ENCODE results near the gene SLC10A7. TPM values are rescaled to one million over a fixed set of nuclear protein-coding genes. Genes with fewer than 3 reads are reported as not detected.

SLC10A7 gene
- total RNA-seq, 5 donors from 2014 or later (not counting 1 experiment from before 2014, with no cell fraction given): 11.9 to 21.8 (median 16.1) TPM

- H3K4me1 Mint-ChIP-seq: peaks cover 7 to 18% (median 13%) of the 10 kb centered on the region in 3 donors
- H3K27ac ChIP-seq (ENCODE audit: low read length): no peak overlapping the region
- no peak overlapping the region for H3K4me3 ChIP-seq (ENCODE audit: control insufficient read depth in 1 of 2, extremely low read depth in 1 of 2, low read length in 1 of 2)
- DNase-seq: no peak
- H3K27ac Mint-ChIP-seq: no peak overlapping the region
- CTCF ChIA-PET: no interaction called here
- no peaks in the 10 kb centered on the region for H3K4me1 ChIP-seq (ENCODE audit: control insufficient read depth in 1 of 2, extremely low read depth in 1 of 2, insufficient read depth in 2 of 2, low read length in 2 of 2)
- WGBS (ENCODE audit: insufficient coverage): no CpG with 5 or more reads among the region's 2 CpGs
- no peaks in the 10 kb centered on the region for H3K27me3 ChIP-seq (replicated peaks in 1 of 2; ENCODE audit: control insufficient read depth in 2 of 2, extremely low read depth in 1 of 2, insufficient read depth in 2 of 2, low read length in 1 of 2)
- POLR2A ChIA-PET: no interaction called here
- H3K36me3 Mint-ChIP-seq: peaks cover 35% of the 10 kb centered on the region
- H3K36me3 ChIP-seq (ENCODE audit: control insufficient read depth in 2 of 2, extremely low read depth in 1 of 2, insufficient read depth in 1 of 2, low read length in 1 of 2): peaks cover 0 to 8% of the 10 kb centered on the region in 2 donors
- no peak overlapping the region for H3K4me3 Mint-ChIP-seq
- no peaks in the 10 kb centered on the region for H3K27me3 Mint-ChIP-seq
- H3K9me3 ChIP-seq: no peaks in the 10 kb centered on the region
- H3K9me3 Mint-ChIP-seq: peaks cover 5 to 10% (median 6%) of the 10 kb centered on the region in 3 donors
- no peak for ATAC-seq (replicated peaks in 1 of 4)
These were observed 44.7 kb downstream of the SLC10A7 start for GRCh38 chr4:146477054-146477453.

- WGBS (ENCODE audit: insufficient coverage): no CpG with 5 or more reads among the region's 1 CpG
- Histone ChIP-seq H3K4me1 (ENCODE audit: control insufficient read depth in 1 of 2, extremely low read depth in 1 of 2, insufficient read depth in 2 of 2, low read length in 2 of 2) (no peaks in the 10 kb centered on the region), H3K36me3 (ENCODE audit: control insufficient read depth in 2 of 2, extremely low read depth in 1 of 2, insufficient read depth in 1 of 2, low read length in 1 of 2) (no peaks in the 10 kb centered on the region), H3K27me3 (replicated peaks in 1 of 2; ENCODE audit: control insufficient read depth in 2 of 2, extremely low read depth in 1 of 2, insufficient read depth in 2 of 2, low read length in 1 of 2) (no peaks in the 10 kb centered on the region), H3K9me3 (no peaks in the 10 kb centered on the region), H3K4me3 (ENCODE audit: control insufficient read depth in 1 of 2, extremely low read depth in 1 of 2, low read length in 1 of 2) (no peak overlapping the region), H3K27ac (ENCODE audit: low read length) (no peak overlapping the region)
- no peak for ATAC-seq (replicated peaks in 1 of 4)
- Mint-ChIP-seq H3K4me1 (peaks cover 0 to 10% (median 0%) of the 10 kb centered on the region in 3 donors), H3K36me3 (peaks cover 25% of the 10 kb centered on the region), H3K27me3 (no peaks in the 10 kb centered on the region), H3K9me3 (no peaks in the 10 kb centered on the region), H3K4me3 (no peak overlapping the region), H3K27ac (no peak overlapping the region)
- POLR2A ChIA-PET: no interaction called here
- CTCF ChIA-PET: interaction anchor here (0.6 to 0.7 kb wide), 4 partner anchors 10 to 1598 kb away, joined by 3 to 5 read pairs (median 4); no protein-coding TSS in a partner anchor
- DNase-seq: no peak
These were observed 49.3 kb downstream of the SLC10A7 start for GRCh38 chr4:146472404-146472803.

GRCh38 chr4:146470604-146471003 is 51.1 kb downstream of the SLC10A7 start:
- Histone ChIP-seq H3K4me1 (ENCODE audit: control insufficient read depth in 1 of 2, extremely low read depth in 1 of 2, insufficient read depth in 2 of 2, low read length in 2 of 2) (no peaks in the 10 kb centered on the region), H3K9me3 (no peaks in the 10 kb centered on the region), H3K27me3 (replicated peaks in 1 of 2; ENCODE audit: control insufficient read depth in 2 of 2, extremely low read depth in 1 of 2, insufficient read depth in 2 of 2, low read length in 1 of 2) (no peaks in the 10 kb centered on the region), H3K4me3 (ENCODE audit: control insufficient read depth in 1 of 2, extremely low read depth in 1 of 2, low read length in 1 of 2) (no peak overlapping the region), H3K36me3 (ENCODE audit: control insufficient read depth in 2 of 2, extremely low read depth in 1 of 2, insufficient read depth in 1 of 2, low read length in 1 of 2) (no peaks in the 10 kb centered on the region), H3K27ac (ENCODE audit: low read length) (no peak overlapping the region)
- H3K4me1 Mint-ChIP-seq: peaks cover 3 to 6% (median 3%) of the 10 kb centered on the region in 3 donors
- CTCF ChIA-PET: no interaction called here
- no peak overlapping the region for H3K4me3 Mint-ChIP-seq
- DNase-seq (no peak), ATAC-seq (replicated peaks in 1 of 4) (no peak)
- H3K36me3 Mint-ChIP-seq: peaks cover 16% of the 10 kb centered on the region
- POLR2A ChIA-PET: no interaction called here
- H3K9me3 Mint-ChIP-seq: no peaks in the 10 kb centered on the region
- no peak overlapping the region for H3K27ac Mint-ChIP-seq
- H3K27me3 Mint-ChIP-seq: no peaks in the 10 kb centered on the region

- WGBS (ENCODE audit: insufficient coverage): no CpG with 5 or more reads among the region's 1 CpG
- no peaks in the 10 kb centered on the region for H3K27me3 Mint-ChIP-seq
- ATAC-seq (replicated peaks in 1 of 4): no peak
- no peak overlapping the region for H3K4me3 Mint-ChIP-seq
- H3K9me3 Mint-ChIP-seq: no peaks in the 10 kb centered on the region
- Histone ChIP-seq H3K27me3 (replicated peaks in 1 of 2; ENCODE audit: control insufficient read depth in 2 of 2, extremely low read depth in 1 of 2, insufficient read depth in 2 of 2, low read length in 1 of 2) (no peaks in the 10 kb centered on the region), H3K27ac (ENCODE audit: low read length) (no peak overlapping the region), H3K9me3 (no peaks in the 10 kb centered on the region), H3K4me3 (ENCODE audit: control insufficient read depth in 1 of 2, extremely low read depth in 1 of 2, low read length in 1 of 2) (no peak overlapping the region), H3K36me3 (ENCODE audit: control insufficient read depth in 2 of 2, extremely low read depth in 1 of 2, insufficient read depth in 1 of 2, low read length in 1 of 2) (no peaks in the 10 kb centered on the region), H3K4me1 (ENCODE audit: control insufficient read depth in 1 of 2, extremely low read depth in 1 of 2, insufficient read depth in 2 of 2, low read length in 2 of 2) (no peaks in the 10 kb centered on the region)
- peaks cover 3 to 6% (median 5%) of the 10 kb centered on the region in 3 donors for H3K4me1 Mint-ChIP-seq
- no peak for DNase-seq
- POLR2A ChIA-PET: no interaction called here
- H3K27ac Mint-ChIP-seq: no peak overlapping the region
- peaks cover 16% of the 10 kb centered on the region for H3K36me3 Mint-ChIP-seq
- CTCF ChIA-PET: interaction anchor here in 1 of 2 donors (0.7 kb wide), 1 partner anchor 215 kb away, joined by 3 read pairs; no protein-coding TSS in a partner anchor
These were observed 52.7 kb downstream of the SLC10A7 start for GRCh38 chr4:146469022-146469421.

- POLR2A ChIA-PET: no interaction called here
- H3K36me3 ChIP-seq (ENCODE audit: control insufficient read depth in 2 of 2, extremely low read depth in 1 of 2, insufficient read depth in 1 of 2, low read length in 1 of 2): no peaks in the 10 kb centered on the region
These were observed 56.1 kb downstream of the SLC10A7 start for GRCh38 chr4:146465628-146466027.

GRCh38 chr4:146462251-146462650 is 59.5 kb downstream of the SLC10A7 start:
- H3K36me3 Mint-ChIP-seq: peaks cover 18% of the 10 kb centered on the region
- Histone ChIP-seq H3K27me3 (replicated peaks in 1 of 2; ENCODE audit: control insufficient read depth in 2 of 2, extremely low read depth in 1 of 2, insufficient read depth in 2 of 2, low read length in 1 of 2) (no peaks in the 10 kb centered on the region), H3K27ac (ENCODE audit: low read length) (no peak overlapping the region), H3K4me1 (ENCODE audit: control insufficient read depth in 1 of 2, extremely low read depth in 1 of 2, insufficient read depth in 2 of 2, low read length in 2 of 2) (peaks cover 0 to 4% of the 10 kb centered on the region in 2 experiments), H3K9me3 (no peaks in the 10 kb centered on the region), H3K36me3 (ENCODE audit: control insufficient read depth in 2 of 2, extremely low read depth in 1 of 2, insufficient read depth in 1 of 2, low read length in 1 of 2) (no peaks in the 10 kb centered on the region), H3K4me3 (ENCODE audit: control insufficient read depth in 1 of 2, extremely low read depth in 1 of 2, low read length in 1 of 2) (no peak overlapping the region)
- ATAC-seq (replicated peaks in 1 of 4) (no peak), DNase-seq (no peak)
- CTCF ChIA-PET: interaction anchor here in 1 of 2 donors (0.6 to 0.9 kb wide), 2 partner anchors 21 to 33 kb away, joined by 3 to 4 read pairs; no protein-coding TSS in a partner anchor
- H3K9me3 Mint-ChIP-seq: peaks cover 0 to 4% (median 0%) of the 10 kb centered on the region in 3 donors
- no peak overlapping the region for H3K4me3 Mint-ChIP-seq
- H3K4me1 Mint-ChIP-seq: peaks cover 28 to 29% (median 29%) of the 10 kb centered on the region in 3 donors
- POLR2A ChIA-PET: interaction anchor here in 1 of 2 donors (0.7 kb wide), 1 partner anchor 15 kb away, joined by 3 read pairs; no protein-coding TSS in a partner anchor
- H3K27me3 Mint-ChIP-seq: no peaks in the 10 kb centered on the region
- H3K27ac Mint-ChIP-seq: no peak overlapping the region

More at GRCh38 chr4:146465628-146466027, 56.1 kb downstream of the SLC10A7 start:
- Histone ChIP-seq H3K9me3 (no peaks in the 10 kb centered on the region), H3K4me3 (ENCODE audit: control insufficient read depth in 1 of 2, extremely low read depth in 1 of 2, low read length in 1 of 2) (no peak overlapping the region), H3K4me1 (ENCODE audit: control insufficient read depth in 1 of 2, extremely low read depth in 1 of 2, insufficient read depth in 2 of 2, low read length in 2 of 2) (no peaks in the 10 kb centered on the region), H3K27me3 (replicated peaks in 1 of 2; ENCODE audit: control insufficient read depth in 2 of 2, extremely low read depth in 1 of 2, insufficient read depth in 2 of 2, low read length in 1 of 2) (no peaks in the 10 kb centered on the region), H3K27ac (ENCODE audit: low read length) (no peak overlapping the region)
- DNase-seq (no peak), ATAC-seq (replicated peaks in 1 of 4) (no peak)
- CTCF ChIA-PET: no interaction called here
- Mint-ChIP-seq H3K9me3 (no peaks in the 10 kb centered on the region), H3K4me1 (peaks cover 5 to 6% (median 6%) of the 10 kb centered on the region in 3 donors), H3K36me3 (peaks cover 16% of the 10 kb centered on the region), H3K4me3 (no peak overlapping the region), H3K27ac (no peak overlapping the region), H3K27me3 (no peaks in the 10 kb centered on the region)
- WGBS (ENCODE audit: insufficient coverage): no CpG with 5 or more reads among the region's 1 CpG

Measured in T-cell (primary cell).